Neuronal stem cell (in vitro differentiated cells): ENCODE results near the gene SMTN.
A peak's percentile ranks its signal among the peaks of the same experiment; 100 is the strongest.

ENCODE experiments used
- DNase-seq: peaks from one replicate; pipeline ENCODE4 v3.0.0-alpha.2; 2013; ENCODE audit warnings: low spot score
- H2AFZ ChIP-seq: one replicate; pipeline ENCODE4 v1.6.1; 2013; ENCODE audit warnings: mild to moderate bottlenecking, low read length, inconsistent platforms
- H2AK5ac ChIP-seq: 2 replicates; pipeline ENCODE4 v1.6.1; 2013; ENCODE audit warnings: low read depth, mild to moderate bottlenecking, inconsistent platforms, low read length, moderate library complexity, mixed read lengths
- H2BK120ac ChIP-seq: 2 replicates; pipeline ENCODE4 v1.6.1; 2013; ENCODE audit warnings: low read depth, mild to moderate bottlenecking, inconsistent platforms, low read length, moderate library complexity, mixed read lengths
- H2BK12ac ChIP-seq: one replicate; pipeline ENCODE4 v1.6.1; 2013; ENCODE audit warnings: low read length, inconsistent platforms
- H2BK15ac ChIP-seq: 2 replicates; pipeline ENCODE4 v1.6.1; 2013; ENCODE audit warnings: mild to moderate bottlenecking, low read length, inconsistent platforms, mixed read lengths
- H2BK5ac ChIP-seq: one replicate; pipeline ENCODE4 v1.6.1; 2013; ENCODE audit warnings: inconsistent platforms, mild to moderate bottlenecking, low read length, moderate library complexity
- H3K14ac ChIP-seq: one replicate; pipeline ENCODE4 v1.6.1; 2013; ENCODE audit warnings: low read length, inconsistent platforms
- H3K18ac ChIP-seq: 2 replicates; pipeline ENCODE4 v1.6.1; 2013; ENCODE audit warnings: low read length, inconsistent platforms
- H3K23ac ChIP-seq: 2 replicates; pipeline ENCODE4 v1.6.1; 2013; ENCODE audit warnings: low read depth, mild to moderate bottlenecking, mixed read lengths, low read length, inconsistent platforms; ENCODE audit not compliant: poor library complexity
- H3K27ac ChIP-seq: replicated peaks from 3 replicates; pipeline ENCODE4 v1.5.1; 2013; ENCODE audit warnings: low read length, inconsistent platforms
- H3K27me3 ChIP-seq, 3 experiments: 2 replicates each; pipeline ENCODE4 v1.6.1; 2013; ENCODE audit warnings: low read length in 3 of 3, mild to moderate bottlenecking in 2 of 3, inconsistent platforms in 1 of 3, low read depth in 1 of 3, mixed read lengths in 1 of 3, moderate library complexity in 1 of 3; ENCODE audit not compliant: control insufficient read depth in 3 of 3, insufficient read depth in 3 of 3
- H3K36me3 ChIP-seq, 2 donors: replicated peaks in 1 of 2; 2 replicates each; pipeline ENCODE4 v1.6.1; 2013; ENCODE audit warnings: low read length in 2 of 2; ENCODE audit not compliant: control insufficient read depth in 2 of 2, insufficient read depth in 2 of 2
- H3K4ac ChIP-seq: 2 replicates; pipeline ENCODE4 v1.6.1; 2013; ENCODE audit warnings: inconsistent platforms, mild to moderate bottlenecking, low read length, moderate library complexity
- H3K4me1 ChIP-seq, 2 donors: 1 replicate in 1 of 2; 2 replicates in 1 of 2; pipeline ENCODE4 v1.6.1; 2013; ENCODE audit warnings: low read length in 2 of 2, low read depth in 1 of 2; ENCODE audit not compliant: control insufficient read depth in 2 of 2, insufficient read depth in 1 of 2
- H3K4me2 ChIP-seq: one replicate; pipeline ENCODE4 v1.6.1; 2013; ENCODE audit warnings: mild to moderate bottlenecking, low read length, inconsistent platforms; ENCODE audit not compliant: insufficient read depth, poor library complexity, severe bottlenecking
- H3K4me3 ChIP-seq, 2 donors: 2 replicates each; pipeline ENCODE4 v1.5.1; 2013; ENCODE audit warnings: low read length in 2 of 2, mild to moderate bottlenecking in 2 of 2, inconsistent platforms in 1 of 2, moderate library complexity in 1 of 2
- H3K79me1 ChIP-seq: one replicate; pipeline ENCODE4 v1.6.1; 2013; ENCODE audit warnings: low read depth, mild to moderate bottlenecking, inconsistent platforms, low read length, moderate library complexity
- H3K9ac ChIP-seq: one replicate; pipeline ENCODE4 v1.6.1; 2013; ENCODE audit warnings: mild to moderate bottlenecking, low read depth, low read length, inconsistent platforms; ENCODE audit not compliant: poor library complexity
- H3K9me3 ChIP-seq, 2 donors: replicated peaks in 1 of 2; 2 replicates each; pipeline versions ENCODE3 to v1.6.1; 2013; ENCODE audit warnings: low read length in 2 of 2, mild to moderate bottlenecking in 2 of 2, inconsistent platforms in 1 of 2, low read depth in 1 of 2, mixed read lengths in 1 of 2, moderate library complexity in 1 of 2; ENCODE audit not compliant: control insufficient read depth in 2 of 2, insufficient read depth in 1 of 2
- H4K8ac ChIP-seq: one replicate; pipeline ENCODE4 v1.6.1; 2013; ENCODE audit warnings: low read depth, mild to moderate bottlenecking, inconsistent platforms, low read length, moderate library complexity
- H4K91ac ChIP-seq: one replicate; pipeline ENCODE4 v1.6.1; 2013; ENCODE audit warnings: low read length, low read depth, mild to moderate bottlenecking, inconsistent platforms; ENCODE audit not compliant: poor library complexity
- WGBS, 2 donors: extraction: QIAGEN DNeasy Blood & Tissue Kit; methylation state at CpG; one replicate each; pipeline ENCODE4 v1.1.7; 2013; ENCODE audit warnings: missing lambda C conversion rate in 2 of 2, mixed read lengths in 1 of 2; ENCODE audit not compliant: insufficient read length in 2 of 2, insufficient replicate concordance in 1 of 2; ENCODE audit errors: extremely low coverage in 2 of 2; 5-methylcytosine and 5-hydroxymethylcytosine counted together

Gene SMTN

GRCh38 chr22:31144223-31144622 is 63.1 kb downstream of the SMTN start:
- no peak overlapping the region for H3K23ac ChIP-seq
- peaks cover 10 to 12% of the 10 kb centered on the region in 2 donors for H3K4me1 ChIP-seq
- no peak overlapping the region for H3K4me2 ChIP-seq
- H2BK15ac ChIP-seq = no peak overlapping the region
- H2BK12ac ChIP-seq = no peak overlapping the region
- no peak overlapping the region for H3K9ac ChIP-seq
- no peak overlapping the region for H3K14ac ChIP-seq
- no peaks in the 10 kb centered on the region for H3K36me3 ChIP-seq
- H3K27me3 ChIP-seq = peaks cover 0 to 8% (median 0%) of the 10 kb centered on the region in 3 experiments
- no peak overlapping the region for H3K4me3 ChIP-seq
- no peak for DNase-seq
- H3K4ac ChIP-seq = no peak overlapping the region
- H2AFZ ChIP-seq = no peak overlapping the region
- no peak overlapping the region for H2AK5ac ChIP-seq
- no peak overlapping the region for H2BK120ac ChIP-seq
- H4K91ac ChIP-seq = no peak overlapping the region
- no peak overlapping the region for H4K8ac ChIP-seq
- no peak overlapping the region for H3K27ac ChIP-seq
- peaks cover 2 to 15% of the 10 kb centered on the region in 2 donors for H3K9me3 ChIP-seq
- H3K18ac ChIP-seq = no peak overlapping the region
- H3K79me1 ChIP-seq = peaks cover 5% of the 10 kb centered on the region
- H2BK5ac ChIP-seq = no peak overlapping the region

- no peak overlapping the region for H2BK15ac ChIP-seq
- H2BK5ac ChIP-seq = no peak overlapping the region
- no peak overlapping the region for H4K8ac ChIP-seq
- DNase-seq = no peak
- no peak overlapping the region for H3K4me2 ChIP-seq
- H3K27me3 ChIP-seq = peaks cover 0 to 25% (median 0%) of the 10 kb centered on the region in 3 experiments
- H2BK12ac ChIP-seq = no peak overlapping the region
- H4K91ac ChIP-seq = no peak overlapping the region
- H3K18ac ChIP-seq = no peak overlapping the region
- no CpG with 5 or more reads among the region's 1 CpG for WGBS, 2 donors
- H2AK5ac ChIP-seq = no peak overlapping the region
- H3K36me3 ChIP-seq = no peaks in the 10 kb centered on the region
- H3K14ac ChIP-seq = no peak overlapping the region
- no peaks in the 10 kb centered on the region for H3K4me1 ChIP-seq
- H2AFZ ChIP-seq = peak overlapping the region; percentile 1
- H3K4me3 ChIP-seq = no peak overlapping the region
- no peak overlapping the region for H3K9ac ChIP-seq
- peaks cover 2 to 15% of the 10 kb centered on the region in 2 donors for H3K9me3 ChIP-seq
- no peaks in the 10 kb centered on the region for H3K79me1 ChIP-seq
- no peak overlapping the region for H2BK120ac ChIP-seq
- no peak overlapping the region for H3K4ac ChIP-seq
- no peak overlapping the region for H3K23ac ChIP-seq
- no peak overlapping the region for H3K27ac ChIP-seq
Observed at GRCh38 chr22:31148488-31148887, 67.4 kb downstream of the SMTN start.

GRCh38 chr22:31148953-31149627 is 68.0 kb downstream of the SMTN start:
- DNase-seq = peak; percentile 52
- Histone ChIP-seq H3K9ac (no peak overlapping the region), H3K4ac (no peak overlapping the region), H4K8ac (no peak overlapping the region), H3K14ac (no peak overlapping the region), H3K18ac (no peak overlapping the region), H2AK5ac (no peak overlapping the region), H3K23ac (no peak overlapping the region), H3K36me3 (no peaks in the 10 kb centered on the region), H3K4me3 (no peak overlapping the region), H2BK120ac (no peak overlapping the region), H2AFZ (peak overlapping the region; percentile 1), H3K9me3 (peaks cover 2 to 15% of the 10 kb centered on the region in 2 donors), H3K4me1 (no peaks in the 10 kb centered on the region), H3K27me3 (peaks cover 0 to 30% (median 0%) of the 10 kb centered on the region in 3 experiments), H2BK5ac (no peak overlapping the region), H3K27ac (no peak overlapping the region), H2BK12ac (no peak overlapping the region), H3K79me1 (no peaks in the 10 kb centered on the region), H3K4me2 (no peak overlapping the region), H4K91ac (no peak overlapping the region), H2BK15ac (no peak overlapping the region)
- WGBS, 2 donors = no CpG with 5 or more reads among the region's 5 CpGs

GRCh38 chr22:31150615-31151014 is 69.5 kb downstream of the SMTN start:
- Histone ChIP-seq H3K9me3 (peaks cover 2 to 12% of the 10 kb centered on the region in 2 donors), H3K23ac (no peak overlapping the region), H3K27ac (no peak overlapping the region), H3K4ac (no peak overlapping the region), H2AFZ (no peak overlapping the region), H3K4me1 (no peaks in the 10 kb centered on the region), H2BK15ac (no peak overlapping the region), H3K4me2 (no peak overlapping the region), H3K14ac (no peak overlapping the region), H3K9ac (no peak overlapping the region), H3K4me3 (no peak overlapping the region), H3K79me1 (no peaks in the 10 kb centered on the region), H2BK120ac (no peak overlapping the region), H2BK5ac (no peak overlapping the region), H4K8ac (no peak overlapping the region), H2AK5ac (no peak overlapping the region), H3K36me3 (no peaks in the 10 kb centered on the region), H3K27me3 (peaks cover 0 to 38% (median 0%) of the 10 kb centered on the region in 3 experiments), H3K18ac (no peak overlapping the region), H2BK12ac (no peak overlapping the region), H4K91ac (no peak overlapping the region)
- DNase-seq = no peak
- WGBS, 2 donors = no CpG with 5 or more reads among the region's 3 CpGs
